K562 (cell line): Measurements from ENCODE around the gene MYMK.

ENCODE experiments used
- SIN3A ChIP-seq, 2 experiments: fragments of 150-350 bp in 1 of 2; IDR thresholded peaks; 2 replicates each; pipeline ENCODE4 v1.6.1; 2011 to 2016; ENCODE audit warnings: borderline replicate concordance in 2 of 2, low read depth in 2 of 2, low read length in 2 of 2, mild to moderate bottlenecking in 2 of 2, moderate library complexity in 2 of 2; ENCODE audit not compliant: control insufficient read depth in 1 of 2
- SREBF1 ChIP-seq: fragments of 150-350 bp; IDR thresholded peaks from 2 replicates; pipeline ENCODE4 v1.6.1; 2014; ENCODE audit warnings: antibody characterized with exemption, low read depth, low read length, borderline replicate concordance
- TEAD1 ChIP-seq, 2 experiments: fragments of 450-650 bp in 1 of 2; sonication (generic) in 1 of 2; formaldehyde crosslinking; IDR thresholded peaks; 2 replicates each; pipeline versions ENCODE4 v1.4.0 to v1.8.0; 2020 to 2022; ENCODE audit warnings: mild to moderate bottlenecking in 2 of 2, missing genetic modification reagents in 1 of 2
- ZFX ChIP-seq: sonication (generic); formaldehyde crosslinking; IDR thresholded peaks from 2 replicates; pipeline ENCODE4 v1.8.0; 2022; ENCODE audit warnings: mild to moderate bottlenecking, missing genetic modification reagents, moderate library complexity
- ZNF384 ChIP-seq: IDR thresholded peaks from 2 replicates; pipeline ENCODE4 v1.6.1; 2012; ENCODE audit warnings: low read depth, low read length, improper control_type of control experiment

- no peak for TF ChIP-seq SIN3A (IDR thresholded peaks at IDR 0.05; ENCODE audit: borderline replicate concordance in 2 of 2, control insufficient read depth in 1 of 2, low read depth in 2 of 2, low read length in 2 of 2)
- no peak for TF ChIP-seq ZNF384
- TF ChIP-seq SREBF1 = no peak
- TF ChIP-seq TEAD1 (CRISPR knock-in tag; IDR thresholded peaks at IDR 0.05) = no peak
- no peak for TF ChIP-seq ZFX (CRISPR knock-in tag)
These were observed 15.3 kb downstream of the MYMK start for GRCh38 chr9:133509179-133510083.
